GOT3 (cell line): ENCODE data around the gene ARSA.
A peak's percentile ranks its signal among the peaks of the same experiment; 100 is the strongest.
"Not testable (repeated sequence)": the region's sequence is repeated elsewhere in the genome, so short reads cannot be mapped to it uniquely, and the experiment has no call there.

Source experiments
- DNase-seq: peaks from one replicate; lab custom pipeline; 2025; ENCODE audit warnings: mixed read lengths; lab: John Stamatoyannopoulos, UW

Gene ARSA

DNA sequence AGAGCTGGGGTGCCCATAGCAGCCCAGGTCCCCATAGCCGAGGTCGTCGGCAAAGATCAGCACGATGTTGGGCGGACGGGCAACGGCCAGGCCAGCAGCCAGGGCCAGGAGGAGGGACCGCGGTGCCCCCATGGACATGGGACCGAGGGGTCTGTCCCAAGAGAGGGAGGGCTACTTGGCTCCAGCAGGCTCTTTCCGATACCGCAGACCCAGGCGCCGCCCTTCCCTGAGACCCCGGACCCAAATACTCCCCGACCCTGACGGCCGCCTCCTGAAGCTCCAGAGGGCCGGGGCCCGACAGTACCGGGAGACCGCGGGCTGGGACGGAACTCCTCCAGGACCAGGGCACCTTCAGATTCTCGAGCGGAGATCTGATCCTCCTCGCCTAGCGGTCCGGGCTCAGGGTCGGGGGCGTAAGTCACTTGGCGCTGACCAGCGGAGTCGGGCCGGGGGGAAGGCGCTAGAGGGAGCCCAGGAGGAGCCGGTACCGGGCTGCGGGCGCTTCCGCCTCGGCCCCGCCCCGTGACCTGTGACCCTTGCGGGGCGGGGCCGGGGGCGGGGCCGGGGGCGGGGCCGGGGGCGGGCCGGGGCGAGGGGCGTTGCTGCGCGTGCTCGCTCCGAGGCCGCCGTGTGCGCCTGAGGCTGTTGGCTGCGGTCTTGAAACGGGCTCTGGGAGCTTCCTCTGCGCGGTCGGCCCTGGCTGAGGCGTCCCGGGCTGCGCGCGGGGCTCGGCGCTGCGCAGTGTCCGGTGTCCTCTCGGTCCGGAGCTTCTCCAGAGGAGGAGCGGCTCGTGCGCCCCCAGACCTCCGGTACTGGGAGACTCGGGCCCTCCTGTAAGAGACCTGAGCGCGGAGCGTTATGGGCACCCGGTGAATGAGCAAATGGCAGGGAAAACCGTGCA lies at the start of gene ARSA:
TSS of gene ARSA (minus strand) at position 511 of the 901 bp plus-strand sequence. CDS start at position 138, 373 bp downstream.
- DNase-seq: peak; percentile 34

DNA sequence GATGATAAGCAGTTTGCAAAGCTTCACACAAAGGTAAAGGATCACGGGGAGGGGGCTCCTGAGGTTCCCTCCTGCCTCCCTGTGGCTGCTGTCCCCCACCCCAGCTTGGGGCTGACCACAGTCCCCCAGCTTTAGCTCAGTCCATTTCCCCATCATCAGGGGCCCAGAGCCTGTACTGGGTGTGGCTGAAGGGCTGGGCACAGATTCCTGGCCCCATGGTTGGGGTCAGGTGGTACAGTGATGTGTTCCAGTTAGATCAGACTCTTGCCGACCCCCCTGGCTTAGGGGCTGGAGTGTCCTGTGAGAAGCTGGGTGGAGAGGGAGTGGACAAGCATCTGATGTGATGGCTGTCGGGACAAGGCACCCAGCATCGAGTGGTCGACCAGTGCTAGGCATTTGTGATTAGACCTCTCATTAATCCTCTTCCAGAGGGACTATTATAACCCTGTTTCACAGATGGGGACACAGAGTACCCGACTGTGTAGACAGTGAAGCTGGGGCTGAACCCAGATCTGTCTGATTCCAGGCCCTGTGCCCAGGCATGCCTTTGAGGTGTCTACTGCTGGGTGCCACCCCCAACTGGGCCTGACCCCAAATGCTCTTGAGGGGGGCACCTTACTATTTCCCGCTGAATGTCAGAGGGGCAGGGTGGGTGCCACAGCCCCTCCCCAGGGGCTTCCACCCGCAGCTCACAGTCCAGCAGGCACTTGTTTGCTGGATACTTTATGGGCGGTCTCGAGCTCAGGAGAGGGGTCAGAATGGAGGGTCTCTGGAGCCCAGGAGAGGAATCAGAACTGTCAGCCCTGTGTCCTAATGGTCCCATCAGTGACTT lies 48.9 kb upstream of the ARSA start:
- DNase-seq: no peak

DNA sequence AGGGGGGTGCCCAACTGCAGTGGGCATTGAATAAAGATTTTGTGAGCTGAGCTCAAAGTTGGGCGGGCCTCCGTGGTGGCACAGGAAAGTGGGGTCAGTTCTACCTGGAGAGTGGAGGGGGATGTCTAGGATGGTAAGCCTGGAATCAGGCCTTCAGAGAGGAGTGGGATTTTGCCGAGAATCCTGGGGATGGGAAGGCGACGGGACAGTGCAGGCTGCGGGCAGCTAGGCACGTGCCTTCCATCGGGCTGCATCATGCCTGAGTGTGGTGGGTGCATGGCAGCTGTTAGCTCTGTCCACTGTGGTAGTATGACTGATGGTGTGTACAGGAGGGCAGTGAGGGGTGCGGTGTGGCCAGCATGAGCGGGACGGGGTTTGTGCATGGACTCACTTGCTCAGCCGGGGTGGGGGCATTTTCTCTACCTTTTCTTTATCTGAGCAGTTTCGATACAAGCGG lies 48.3 kb upstream of the ARSA start:
- DNase-seq: no peak

DNA sequence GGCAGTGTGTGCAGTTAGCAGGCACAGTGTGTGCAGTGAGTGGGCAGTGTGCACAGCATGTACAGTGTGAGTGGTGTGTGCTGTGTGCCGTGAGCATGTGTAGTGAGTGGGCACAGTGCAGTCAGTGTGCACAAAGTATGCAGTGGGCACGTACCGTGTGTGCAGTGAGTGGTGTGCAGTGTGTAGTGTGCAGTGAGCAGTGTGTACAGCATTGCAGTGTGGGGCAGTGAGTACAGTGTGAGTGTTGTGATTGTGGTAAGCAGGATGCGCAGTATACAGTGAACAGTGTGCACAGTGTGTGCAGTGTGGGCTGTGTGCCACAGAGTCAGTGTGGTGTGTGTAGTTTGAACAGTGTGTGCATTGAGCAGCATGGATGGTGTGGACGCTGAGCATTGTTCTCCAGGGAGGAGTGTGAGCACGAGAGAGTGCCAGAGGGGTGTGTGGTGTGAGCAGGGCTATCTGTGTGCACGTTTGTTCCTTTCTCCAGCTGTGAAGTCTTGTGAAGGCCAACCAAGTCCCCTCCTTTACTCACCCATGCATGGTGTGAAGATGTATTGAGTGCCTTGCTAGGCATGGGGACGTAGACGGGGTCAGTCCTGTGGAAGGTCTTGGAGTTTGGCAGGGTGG lies 47.7 kb upstream of the ARSA start:
- no peak for DNase-seq

DNA sequence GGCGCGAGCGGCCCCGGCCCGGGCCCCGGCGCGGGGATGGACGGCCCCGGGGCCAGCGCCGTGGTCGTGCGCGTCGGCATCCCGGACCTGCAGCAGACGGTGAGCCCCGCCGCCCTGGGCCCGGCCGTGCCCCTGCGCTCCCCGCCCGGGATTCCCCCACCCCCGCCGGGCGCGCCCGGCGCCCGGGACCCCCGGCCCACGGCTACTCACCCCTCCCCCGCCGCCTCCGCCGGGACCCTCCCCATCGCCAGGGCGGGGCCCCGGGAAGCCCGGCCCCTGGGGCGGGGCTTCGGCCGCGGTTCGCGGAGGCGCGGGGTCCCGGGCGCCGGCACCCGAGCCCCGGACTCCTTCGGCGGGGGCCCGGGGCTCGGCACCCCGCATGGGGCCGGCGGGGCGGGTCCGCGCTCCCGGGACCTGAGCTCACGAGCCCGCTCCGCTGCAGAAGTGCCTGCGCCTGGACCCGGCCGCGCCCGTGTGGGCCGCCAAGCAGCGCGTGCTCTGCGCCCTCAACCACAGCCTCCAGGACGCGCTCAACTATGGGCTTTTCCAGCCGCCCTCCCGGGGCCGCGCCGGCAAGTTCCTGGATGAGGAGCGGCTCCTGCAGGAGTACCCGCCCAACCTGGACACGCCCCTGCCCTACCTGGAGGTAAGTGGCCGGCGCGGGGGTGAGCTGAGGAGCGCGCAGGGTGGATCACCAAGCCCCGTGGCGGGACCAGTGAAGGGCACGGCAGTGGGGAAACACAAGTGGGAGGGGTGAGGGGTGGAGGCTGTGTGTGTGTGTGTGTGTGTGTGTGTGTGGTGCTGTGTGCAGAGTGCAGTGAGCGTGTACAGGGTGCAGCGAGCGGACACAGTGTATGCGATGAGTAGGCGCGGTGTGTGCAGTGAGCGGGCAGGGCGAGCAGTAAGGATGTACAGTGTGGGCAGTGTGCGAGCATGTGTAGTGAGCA lies 46.9 kb upstream of the ARSA start:
- DNase-seq: no peak

DNA sequence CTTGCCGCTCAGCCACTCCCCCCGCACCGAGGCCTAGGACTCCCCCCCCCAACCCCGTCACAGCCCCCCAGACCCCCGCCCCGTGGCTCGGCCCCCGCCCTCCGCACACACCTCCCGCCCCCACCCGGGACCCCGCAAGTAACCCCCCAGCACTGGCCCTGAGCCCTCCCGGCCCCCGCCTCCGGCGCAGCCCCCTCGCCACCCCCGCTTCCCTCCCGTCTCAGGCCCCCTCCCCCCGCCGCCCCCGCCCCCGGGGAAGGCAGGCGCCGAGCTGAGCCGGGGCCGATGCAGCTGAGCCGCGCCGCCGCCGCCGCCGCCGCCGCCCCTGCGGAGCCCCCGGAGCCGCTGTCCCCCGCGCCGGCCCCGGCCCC lies 46.2 kb upstream of the ARSA start:
- no peak for DNase-seq

DNA sequence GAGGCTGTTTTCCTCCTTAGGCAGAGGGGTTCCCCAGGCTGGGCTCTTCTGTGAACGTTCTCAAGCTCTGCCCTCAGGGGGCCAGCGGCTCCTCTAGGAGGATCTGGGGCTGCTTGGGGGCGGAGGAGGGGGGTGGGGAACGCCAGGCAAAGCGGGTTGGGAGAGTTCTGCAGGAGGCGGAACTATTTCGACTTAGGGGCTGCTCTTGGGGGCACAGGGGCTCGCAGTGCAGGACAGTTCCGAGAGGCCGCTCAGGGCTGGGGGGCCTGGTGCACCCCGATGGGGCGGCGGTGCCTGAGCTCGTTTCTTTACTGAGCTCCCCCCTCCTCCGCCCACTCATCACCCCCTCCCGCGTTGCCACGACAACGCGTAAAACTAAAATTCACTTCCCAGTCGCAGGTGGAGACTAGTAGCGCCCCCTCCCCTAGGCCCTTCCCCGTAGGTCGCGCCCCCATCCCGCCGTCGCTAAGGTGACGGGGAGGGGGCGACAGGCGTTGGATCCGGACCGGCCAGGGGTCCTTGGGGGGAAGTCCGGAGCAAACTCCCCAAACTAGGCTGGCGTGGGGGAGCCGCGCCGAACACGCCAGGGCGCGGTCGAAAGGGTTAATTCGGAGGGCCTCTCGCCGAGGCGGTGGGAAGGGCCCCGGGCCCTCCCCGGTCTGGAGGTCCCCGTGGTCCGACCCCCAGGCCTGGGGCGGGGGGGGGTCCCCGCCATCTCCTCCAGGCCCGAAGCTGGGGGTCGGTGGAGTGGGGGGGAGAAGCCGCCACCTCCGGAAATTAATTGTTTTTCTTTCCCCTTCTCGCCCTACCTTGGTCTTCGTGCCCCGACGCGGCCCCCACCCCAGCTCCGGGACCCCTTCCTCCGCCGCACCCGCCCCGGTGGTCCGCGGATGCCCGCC lies 45.5 kb upstream of the ARSA start:
- DNase-seq: no peak

DNA sequence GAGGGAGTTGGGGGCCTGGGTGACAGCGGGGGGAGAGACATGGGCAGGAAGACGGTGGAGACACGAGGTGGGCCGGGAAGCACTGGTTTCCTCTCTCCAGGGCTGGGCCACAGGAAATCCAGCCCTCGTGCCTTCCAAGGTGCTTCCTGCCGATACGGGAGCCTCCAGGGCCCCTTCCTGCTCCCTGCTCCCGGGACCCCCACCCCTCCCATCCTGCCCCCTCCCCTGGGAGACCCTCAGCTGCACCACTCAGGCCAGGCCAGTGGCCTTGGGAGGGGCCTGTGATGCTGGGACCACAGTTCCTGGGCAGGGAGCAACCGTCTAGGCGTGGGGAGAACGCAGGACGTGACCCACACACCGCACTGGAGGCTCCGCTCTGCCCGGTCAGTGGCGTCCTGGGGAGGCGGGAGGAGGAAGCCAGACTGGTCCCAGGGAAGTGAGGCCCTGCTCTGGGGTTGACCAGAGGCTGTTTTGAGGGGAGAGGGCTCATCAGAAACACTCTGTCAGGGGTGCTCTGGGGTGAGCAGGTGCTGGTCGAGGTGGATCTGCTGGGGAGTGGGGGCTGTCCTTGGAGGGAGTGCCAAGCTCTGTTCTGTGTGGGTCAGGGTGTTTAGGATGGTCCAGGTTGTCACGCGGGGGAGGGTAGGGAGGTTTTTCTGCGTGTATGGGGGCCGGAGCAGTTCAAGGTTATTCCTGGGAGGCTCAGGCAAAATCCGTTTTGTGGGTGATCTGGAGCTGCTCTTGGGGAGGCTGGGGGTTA lies 44.7 kb upstream of the ARSA start, which contains the start of gene SHANK3:
TSS of gene SHANK3 (plus strand) at position 353 of the 760 bp plus-strand sequence.
- DNase-seq: no peak

DNA sequence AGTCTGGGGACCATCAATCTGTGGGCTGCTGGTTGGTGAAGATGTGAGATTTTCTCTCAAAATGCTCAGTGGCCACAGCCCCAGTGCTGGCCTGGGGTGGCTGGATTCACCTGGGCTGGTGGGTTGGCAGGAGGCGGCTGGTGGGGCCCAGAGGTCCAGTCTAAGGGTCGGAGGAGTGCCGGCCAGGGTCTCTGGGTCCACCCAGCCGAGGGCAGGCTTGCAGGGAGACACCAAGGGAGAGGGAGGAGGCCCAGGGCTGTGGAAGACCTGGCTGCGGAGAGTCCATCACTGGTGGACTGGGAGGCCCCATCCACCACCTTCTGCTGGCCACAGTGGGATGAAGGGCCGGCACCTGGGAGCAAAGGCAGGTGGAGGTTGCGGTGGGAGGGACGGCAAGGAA lies 44.1 kb upstream of the ARSA start:
- no peak for DNase-seq

DNA sequence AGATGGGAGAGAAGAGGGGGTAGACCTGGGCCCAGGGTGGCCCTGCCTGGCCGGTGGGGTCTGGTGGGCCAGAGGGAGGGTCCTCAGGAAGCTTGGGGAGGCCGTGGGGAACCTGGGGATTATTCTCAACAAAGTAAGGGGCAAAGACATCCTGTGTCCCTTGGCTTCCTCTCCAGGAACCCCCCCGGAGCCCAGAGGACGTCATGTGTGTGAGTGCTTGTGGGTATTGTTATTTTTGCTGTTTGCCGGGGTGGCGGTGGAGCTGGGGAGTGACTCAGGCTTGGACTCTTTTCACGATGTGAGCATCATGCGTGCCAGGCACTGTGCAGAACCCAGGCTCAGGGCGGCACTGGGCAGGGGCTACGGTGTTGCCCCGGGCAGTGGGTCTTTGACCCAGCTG lies 43.7 kb upstream of the ARSA start:
- DNase-seq: no peak

DNA sequence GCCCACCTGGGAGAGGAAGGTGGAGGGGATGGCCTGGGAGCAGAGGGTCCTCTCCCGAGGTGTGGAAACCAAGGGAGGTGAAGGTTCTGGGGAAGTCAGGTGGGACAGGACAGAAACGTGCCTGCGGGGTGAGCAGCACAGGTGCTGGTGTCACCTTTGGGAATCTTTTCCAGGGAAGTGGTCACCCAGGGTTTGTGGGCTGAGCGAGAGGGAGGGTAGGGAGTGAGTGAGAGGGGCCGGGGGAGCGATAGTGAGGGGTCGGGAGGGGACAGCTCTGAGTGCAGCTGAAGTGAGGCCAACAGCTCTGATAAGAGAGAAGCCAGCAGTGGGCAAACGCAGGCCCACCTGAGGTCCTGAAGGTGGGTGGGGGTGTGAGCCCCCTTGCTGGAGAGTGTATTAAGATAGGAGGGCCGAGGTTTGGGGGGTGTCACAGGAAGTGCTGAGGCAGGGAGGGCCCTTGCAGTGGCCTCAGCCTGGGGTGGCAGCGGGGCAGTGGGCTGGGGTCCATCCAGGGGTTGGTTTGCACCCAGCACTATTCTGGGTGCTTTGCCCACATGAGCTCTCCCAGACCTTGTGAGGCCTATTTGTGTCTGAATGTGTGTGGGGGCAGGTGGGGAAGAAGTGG lies 43.1 kb upstream of the ARSA start:
- no peak for DNase-seq

DNA sequence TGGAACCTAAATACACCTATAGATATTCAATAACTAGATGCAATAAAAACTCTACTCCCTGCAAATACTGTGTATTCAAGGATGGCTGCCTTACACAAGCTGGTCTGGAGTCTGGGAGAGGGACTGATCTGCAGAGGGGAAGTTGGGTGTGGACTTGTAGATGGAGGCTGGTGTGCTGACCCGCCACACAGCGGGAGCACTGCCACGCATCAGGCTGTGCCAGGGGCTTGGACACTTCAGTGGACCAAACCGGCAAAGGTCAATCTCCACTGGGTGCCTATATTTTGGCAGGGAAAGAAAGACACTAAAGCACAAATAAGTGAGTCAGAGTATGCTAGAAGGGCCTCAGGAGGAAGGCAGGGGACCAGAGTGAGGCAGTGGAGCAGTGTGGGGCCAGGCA lies 42.6 kb upstream of the ARSA start:
- DNase-seq: no peak

DNA sequence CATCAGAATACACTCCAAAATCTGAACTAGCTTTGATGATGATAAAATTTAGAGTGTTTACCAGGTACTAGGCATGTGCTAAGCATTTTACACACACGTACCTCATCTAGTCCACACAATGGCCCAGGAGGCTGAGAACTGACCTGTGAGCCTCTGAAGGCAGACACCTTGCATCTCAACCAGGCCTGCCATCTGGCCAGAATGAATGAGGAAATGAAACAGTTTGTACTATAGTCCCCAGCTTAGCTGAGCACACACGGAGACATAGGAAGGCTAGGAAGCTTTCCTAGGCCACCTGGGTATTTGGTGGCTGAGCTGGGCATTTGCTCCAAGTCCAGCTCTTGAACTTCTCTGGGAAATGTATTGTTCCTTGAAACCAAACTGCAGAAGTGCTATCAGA lies 37.8 kb upstream of the ARSA start:
- no peak for DNase-seq

DNA sequence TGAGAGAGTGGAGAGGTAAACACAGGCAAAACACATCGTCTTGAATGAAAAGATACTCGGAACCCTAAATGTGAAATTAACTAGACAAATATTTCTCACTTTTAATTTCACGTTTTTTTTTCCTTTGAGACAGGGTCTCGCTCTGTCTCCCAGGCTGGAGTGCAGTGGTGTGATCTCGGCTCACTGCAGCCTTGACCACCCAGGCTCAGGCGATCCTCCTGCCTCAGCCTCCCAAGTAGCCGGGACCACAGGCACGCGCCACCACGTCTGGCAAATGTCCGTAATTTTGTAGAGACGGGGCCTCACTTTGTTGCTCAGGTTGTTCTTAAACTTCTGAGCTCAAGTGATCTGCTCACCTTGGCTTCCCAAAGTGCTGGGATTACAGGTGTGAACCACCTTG lies 37.3 kb upstream of the ARSA start:
- DNase-seq: no peak

DNA sequence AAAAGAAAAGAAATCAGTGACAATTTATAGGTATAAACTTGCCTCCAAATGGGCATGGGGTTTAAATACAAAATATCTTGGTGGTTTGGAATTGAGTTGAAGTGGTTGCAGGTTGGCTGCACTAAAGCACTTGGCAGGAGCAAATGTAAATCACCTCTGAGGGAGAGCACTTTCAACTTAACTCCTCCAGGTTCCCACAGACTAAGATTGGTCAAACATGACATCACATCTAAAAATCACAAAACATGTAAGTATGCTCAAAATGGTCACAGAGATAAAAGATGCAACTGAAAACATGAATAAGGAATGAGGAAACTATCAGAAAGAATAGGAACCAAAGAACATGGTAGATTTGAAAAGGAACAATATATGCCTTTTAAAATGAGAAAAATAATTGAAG lies 32.4 kb upstream of the ARSA start:
- DNase-seq: no peak

DNA sequence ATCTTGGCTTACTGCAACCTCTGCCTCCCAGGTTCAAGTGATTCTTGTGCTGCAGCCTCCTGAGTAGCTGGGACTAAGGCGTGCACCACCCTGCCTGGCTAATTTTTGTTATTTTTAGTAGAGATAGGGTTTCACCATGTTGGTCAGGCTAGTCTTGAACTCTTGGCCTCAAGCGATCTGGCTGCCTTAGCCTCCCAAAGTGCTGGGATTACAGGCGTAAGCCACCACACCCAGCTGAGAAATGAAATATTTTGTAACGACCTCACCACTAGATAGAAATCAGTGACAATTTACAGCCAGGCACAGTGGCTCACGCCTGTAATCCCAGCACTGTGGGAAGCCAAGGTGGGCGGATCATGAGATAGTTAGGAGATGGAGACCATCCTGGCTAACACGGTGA lies 31.8 kb upstream of the ARSA start:
- not testable (repeated sequence) for DNase-seq

DNA sequence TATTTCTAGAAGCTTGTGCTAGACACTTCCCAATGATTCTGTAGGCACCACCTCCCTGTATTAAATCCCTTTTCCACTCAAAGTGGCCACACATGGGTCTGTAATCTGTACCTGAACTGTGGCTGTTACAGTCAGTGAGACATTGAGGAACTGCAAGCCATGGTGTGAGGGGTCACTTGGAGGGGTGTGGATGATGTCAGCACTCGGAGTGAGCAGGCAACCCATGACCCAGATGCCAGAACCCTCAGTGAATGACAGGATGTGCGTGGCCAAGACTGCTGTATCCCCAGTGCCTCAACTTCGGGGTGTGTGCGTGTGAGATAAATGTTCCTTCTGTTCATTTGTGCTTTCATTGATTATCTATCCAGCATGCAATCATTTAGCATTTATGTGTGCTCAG lies 30.0 kb upstream of the ARSA start:
- no peak for DNase-seq

DNA sequence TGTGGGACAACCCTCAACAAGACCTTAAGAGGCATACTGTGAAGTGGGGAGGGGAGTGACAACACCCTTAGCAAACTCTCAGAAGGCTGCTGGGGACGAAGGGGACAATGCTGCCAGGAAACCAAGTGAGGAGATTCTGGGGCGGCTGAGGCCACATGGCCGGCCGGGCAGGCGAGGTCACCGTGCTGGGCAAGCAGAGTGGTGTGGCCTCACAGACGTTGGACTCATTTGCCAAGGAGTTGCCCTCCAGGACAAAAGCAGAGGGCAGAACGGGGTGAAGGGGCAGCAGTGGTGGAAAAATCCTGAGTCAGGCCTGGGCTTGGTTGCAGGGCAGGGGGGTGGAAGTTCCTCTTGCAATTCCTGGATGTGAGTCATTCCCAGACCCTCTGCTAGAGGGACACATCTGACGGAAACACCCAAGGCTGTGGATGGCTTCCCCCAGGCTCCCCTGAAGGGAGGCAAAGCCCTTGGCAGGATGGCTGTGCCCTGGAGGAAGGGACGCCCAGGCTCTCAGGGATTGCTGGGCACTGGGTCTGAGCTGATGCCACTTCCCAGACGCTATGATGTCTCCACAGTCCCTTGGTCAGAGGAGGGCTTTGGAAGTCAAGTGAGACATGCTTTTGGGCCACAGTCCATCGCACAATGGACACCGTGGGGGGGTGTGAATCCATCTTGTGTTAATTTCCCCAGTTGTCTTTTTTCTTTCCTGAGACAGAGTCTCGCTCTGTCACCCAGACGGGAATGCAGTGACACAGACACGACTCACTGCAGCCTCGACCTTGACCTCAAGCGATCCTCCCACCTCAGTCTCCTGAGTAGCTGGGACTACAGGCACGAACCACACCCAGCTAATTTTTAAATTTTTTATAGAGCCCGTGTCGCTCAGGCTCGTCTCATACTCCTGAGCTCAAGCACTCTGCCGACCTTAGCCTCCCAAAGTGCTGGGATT lies 28.4 kb upstream of the ARSA start:
- DNase-seq: no peak
